NCI-H2029 (cell line): Measurements from ENCODE around the gene CDHR1.

Experiments
- DNase-seq: peaks from one replicate; lab custom pipeline; 2025; lab: John Stamatoyannopoulos, UW

CDHR1 gene

GRCh38 chr10:84233940-84234339 is 39.6 kb downstream of the CDHR1 start:
- no peak for DNase-seq

- no peak for DNase-seq
Measured at GRCh38 chr10:84234479-84234878, 40.1 kb downstream of the CDHR1 start.

GRCh38 chr10:84235096-84235495 is 40.8 kb downstream of the CDHR1 start:
- DNase-seq = no peak

- DNase-seq = no peak
Measured at GRCh38 chr10:84236807-84237198, 42.5 kb downstream of the CDHR1 start.

- DNase-seq = no peak
Measured at GRCh38 chr10:84237199-84238051, 43.1 kb downstream of the CDHR1 start.

GRCh38 chr10:84238909-84239308 is 44.6 kb downstream of the CDHR1 start:
- DNase-seq = no peak

- DNase-seq = no peak
Measured at GRCh38 chr10:84241185-84241790, 47.0 kb downstream of the CDHR1 start, which contains the start of gene LRIT1. TSS of gene LRIT1 (minus strand) at chr10:84241546. CDS start at chr10:84241439, 107 bp downstream.

GRCh38 chr10:84243759-84244158 is 49.4 kb downstream of the CDHR1 start:
- no peak for DNase-seq

GRCh38 chr10:84244651-84245270 is 50.4 kb downstream of the CDHR1 start, which contains the start of gene RGR:
TSS of gene RGR (plus strand) at chr10:84245053. CDS start at chr10:84245091, 38 bp downstream.
- DNase-seq = no peak

GRCh38 chr10:84247496-84247895 is 53.2 kb downstream of the CDHR1 start:
- DNase-seq = no peak

- no peak for DNase-seq
Measured at GRCh38 chr10:84248794-84249193, 54.5 kb downstream of the CDHR1 start.

GRCh38 chr10:84254552-84255478 is 60.5 kb downstream of the CDHR1 start:
- no peak for DNase-seq

GRCh38 chr10:84256510-84257342 is 62.4 kb downstream of the CDHR1 start:
- no peak for DNase-seq

- no peak for DNase-seq
Measured at GRCh38 chr10:84257343-84258020, 63.1 kb downstream of the CDHR1 start.

- no peak for DNase-seq
Measured at GRCh38 chr10:84258034-84258695, 63.8 kb downstream of the CDHR1 start.

- no peak for DNase-seq
Measured at GRCh38 chr10:84261236-84261915, 67.0 kb downstream of the CDHR1 start.

GRCh38 chr10:84262190-84262956 is 68.0 kb downstream of the CDHR1 start:
- DNase-seq = no peak

- DNase-seq = no peak
Measured at GRCh38 chr10:84263716-84264115, 69.4 kb downstream of the CDHR1 start.
